Measurements from ENCODE around the gene TRABD2B. TPM values are rescaled to one million over a fixed set of nuclear protein-coding genes. Genes with fewer than 3 reads are reported as not detected.

TRABD2B gene
- total RNA-seq, 1 experiment from 2014 or later: 0.05 TPM

GRCh38 chr1:48016515-48016914 lies 19.3 kb upstream of the TRABD2B start:
- TF ChIP-seq ZNF274 (IDR thresholded peaks at IDR 0.05; ENCODE audit: low read depth, low read length): no peak
- TF ChIP-seq, protein P1, sequence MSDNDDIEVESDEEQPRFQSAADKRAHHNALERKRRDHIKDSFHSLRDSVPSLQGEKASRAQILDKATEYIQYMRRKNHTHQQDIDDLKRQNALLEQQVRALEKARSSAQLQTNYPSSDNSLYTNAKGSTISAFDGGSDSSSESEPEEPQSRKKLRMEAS (IDR thresholded peaks at IDR 0.05): no peak
- no peak for TF ChIP-seq EZH2phosphoT487 (IDR thresholded peaks at IDR 0.05; ENCODE audit: borderline replicate concordance)
- no peak for TF ChIP-seq CBX3 (IDR thresholded peaks at IDR 0.05; ENCODE audit: low read depth)
- TF ChIP-seq, protein P2, sequence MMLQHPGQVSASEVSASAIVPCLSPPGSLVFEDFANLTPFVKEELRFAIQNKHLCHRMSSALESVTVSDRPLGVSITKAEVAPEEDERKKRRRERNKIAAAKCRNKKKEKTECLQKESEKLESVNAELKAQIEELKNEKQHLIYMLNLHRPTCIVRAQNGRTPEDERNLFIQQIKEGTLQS (IDR thresholded peaks at IDR 0.05): no peak
- TF ChIP-seq YY1 (IDR thresholded peaks at IDR 0.05; ENCODE audit: extremely low read depth, insufficient replicate concordance, low read depth, low read length): no peak
- no peak for TF ChIP-seq SRF (IDR thresholded peaks at IDR 0.05; ENCODE audit: low read depth)
- TF ChIP-seq ELF1 (IDR thresholded peaks at IDR 0.05; ENCODE audit: borderline replicate concordance, low read depth): no peak
- no peak for TF ChIP-seq SP1 (IDR thresholded peaks at IDR 0.05; ENCODE audit: low read depth)
- no peak for TF ChIP-seq CTCF (IDR thresholded peaks at IDR 0.05 in 2 of 3, conservative IDR thresholded peaks at IDR 0.05 in 1 of 3; ENCODE audit: borderline replicate concordance in 1 of 3, insufficient read depth in 1 of 3, low read depth in 2 of 3, low read length in 2 of 3)
- TF ChIP-seq, protein P3, sequence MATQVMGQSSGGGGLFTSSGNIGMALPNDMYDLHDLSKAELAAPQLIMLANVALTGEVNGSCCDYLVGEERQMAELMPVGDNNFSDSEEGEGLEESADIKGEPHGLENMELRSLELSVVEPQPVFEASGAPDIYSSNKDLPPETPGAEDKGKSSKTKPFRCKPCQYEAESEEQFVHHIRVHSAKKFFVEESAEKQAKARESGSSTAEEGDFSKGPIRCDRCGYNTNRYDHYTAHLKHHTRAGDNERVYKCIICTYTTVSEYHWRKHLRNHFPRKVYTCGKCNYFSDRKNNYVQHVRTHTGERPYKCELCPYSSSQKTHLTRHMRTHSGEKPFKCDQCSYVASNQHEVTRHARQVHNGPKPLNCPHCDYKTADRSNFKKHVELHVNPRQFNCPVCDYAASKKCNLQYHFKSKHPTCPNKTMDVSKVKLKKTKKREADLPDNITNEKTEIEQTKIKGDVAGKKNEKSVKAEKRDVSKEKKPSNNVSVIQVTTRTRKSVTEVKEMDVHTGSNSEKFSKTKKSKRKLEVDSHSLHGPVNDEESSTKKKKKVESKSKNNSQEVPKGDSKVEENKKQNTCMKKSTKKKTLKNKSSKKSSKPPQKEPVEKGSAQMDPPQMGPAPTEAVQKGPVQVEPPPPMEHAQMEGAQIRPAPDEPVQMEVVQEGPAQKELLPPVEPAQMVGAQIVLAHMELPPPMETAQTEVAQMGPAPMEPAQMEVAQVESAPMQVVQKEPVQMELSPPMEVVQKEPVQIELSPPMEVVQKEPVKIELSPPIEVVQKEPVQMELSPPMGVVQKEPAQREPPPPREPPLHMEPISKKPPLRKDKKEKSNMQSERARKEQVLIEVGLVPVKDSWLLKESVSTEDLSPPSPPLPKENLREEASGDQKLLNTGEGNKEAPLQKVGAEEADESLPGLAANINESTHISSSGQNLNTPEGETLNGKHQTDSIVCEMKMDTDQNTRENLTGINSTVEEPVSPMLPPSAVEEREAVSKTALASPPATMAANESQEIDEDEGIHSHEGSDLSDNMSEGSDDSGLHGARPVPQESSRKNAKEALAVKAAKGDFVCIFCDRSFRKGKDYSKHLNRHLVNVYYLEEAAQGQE (IDR thresholded peaks at IDR 0.05; ENCODE audit: low read depth): no peak
- no peak for TF ChIP-seq POLR2AphosphoS5 (IDR thresholded peaks at IDR 0.05; ENCODE audit: low read depth, low read length)
- TF ChIP-seq JUND (IDR thresholded peaks at IDR 0.05): no peak
- Histone ChIP-seq H3K4me3 (replicated peaks in 1 of 2; ENCODE audit: low read depth in 1 of 2, low read length in 2 of 2) (no peak overlapping the region), H3K79me2 (ENCODE audit: insufficient read depth, low read length) (no peaks in the 10 kb centered on the region), H3K9me2 (ENCODE audit: insufficient read depth) (no peaks in the 10 kb centered on the region), H3K4me1 (ENCODE audit: control insufficient read depth in 1 of 2, insufficient read depth in 2 of 2, low read length in 2 of 2) (no peaks in the 10 kb centered on the region), H3K27me3 (ENCODE audit: insufficient read depth, low read length) (peaks cover 35% of the 10 kb centered on the region), H4K20me1 (ENCODE audit: insufficient read depth) (no peaks in the 10 kb centered on the region), H2AFZ (ENCODE audit: low read depth, low read length, poor library complexity, severe bottlenecking) (no peak overlapping the region), H3K9ac (ENCODE audit: low read length) (no peak overlapping the region), H3K9me3 (ENCODE audit: control insufficient read depth in 1 of 2, insufficient read depth in 1 of 2, low read depth in 1 of 2, low read length in 2 of 2) (no peaks in the 10 kb centered on the region), H3K36me3 (ENCODE audit: control insufficient read depth in 1 of 2, insufficient read depth in 2 of 2, low read length in 2 of 2) (no peaks in the 10 kb centered on the region), H3K27ac (ENCODE audit: low read depth, low read length) (no peak overlapping the region), H3K4me2 (ENCODE audit: low read length) (no peak overlapping the region)
- intact Hi-C loops (cut with micrococcal nuclease): no loop called here
- CTCF ChIA-PET: no interaction called here
- BruUV-seq (replicated peaks): no TSS peak
- DNase-seq (ENCODE audit: low read depth, low spot score) (no peak), ATAC-seq (no peak)
- POLR2A ChIA-PET: no interaction called here
- RAD21 ChIA-PET (ENCODE audit: low non-redundant PET in 1 of 2, low total read pairs in 2 of 2, uncharacterized antibody in 2 of 2, unreplicated experiment in 2 of 2): no interaction called here

Data from HCT116 (cell line).